Endothelial cell of umbilical vein (primary cell): ENCODE results near the gene RMND1. TPM values are rescaled to one million over a fixed set of nuclear protein-coding genes. Genes with fewer than 3 reads are reported as not detected.

Source experiments
- BruUV-seq: library from RNA; stranded (reverse); fragments of 400-500 nt; replicated peaks from 2 replicates; lab custom pipeline; 2021; lab: Mats Ljungman, UMichigan
- CTCF ChIA-PET: fragments of 300-600, 350-600 bp; sonication (Branson Sonifier 250); formaldehyde crosslinking; loops from one replicate; lab custom pipeline; 2021; ENCODE audit warnings: antibody characterized with exemption, inconsistent platforms; lab: Charles Lee
- POLR2A ChIA-PET: fragments of 300-600, 350-600 bp; sonication (Branson Sonifier 250); formaldehyde crosslinking; loops from one replicate; lab custom pipeline; 2021; ENCODE audit warnings: antibody characterized with exemption, inconsistent platforms; lab: Charles Lee
- DNase-seq: peaks from one replicate; pipeline ENCODE4 v3.0.0-alpha.2; 2011; ENCODE audit warnings: low read depth, low spot score
- FAIRE-seq: peaks from 2 replicates; lab custom pipeline; 2011; peaks lifted over from hg19 to GRCh38; lab: Jason Lieb, UNC
- H2AFZ ChIP-seq: 2 replicates; pipeline ENCODE4 v1.6.0; 2012; ENCODE audit warnings: low read depth, low read length, control low read depth, inconsistent platforms
- H3K27ac ChIP-seq: 2 replicates; pipeline ENCODE4 v1.5.1; 2011; ENCODE audit warnings: low read depth, mild to moderate bottlenecking, control low read depth, low read length, moderate library complexity; ENCODE audit not compliant: insufficient read depth
- H3K27me3 ChIP-seq, 2 experiments: 2 replicates each; pipeline versions ENCODE4 v1.6.0 to v1.6.1; 2011; ENCODE audit warnings: low read length in 2 of 2, mixed read lengths in 1 of 2; ENCODE audit not compliant: control insufficient read depth in 2 of 2, insufficient read depth in 2 of 2
- H3K36me3 ChIP-seq, 2 experiments: 2 replicates in 1 of 2; 3 replicates in 1 of 2; pipeline ENCODE4 v1.5.1; 2011; ENCODE audit warnings: low read length in 2 of 2, mild to moderate bottlenecking in 1 of 2, moderate library complexity in 1 of 2; ENCODE audit not compliant: control insufficient read depth in 2 of 2, insufficient read depth in 2 of 2; ENCODE audit errors: extremely low read depth in 1 of 2
- H3K4me1 ChIP-seq: 3 replicates; pipeline ENCODE4 v1.5.1; 2011; ENCODE audit warnings: mild to moderate bottlenecking, low read length; ENCODE audit not compliant: control insufficient read depth, insufficient read depth; ENCODE audit errors: extremely low read depth
- H3K4me2 ChIP-seq: 2 replicates; pipeline ENCODE4 v1.6.1; 2011; ENCODE audit warnings: low read length, control low read depth, mixed read lengths; ENCODE audit not compliant: insufficient read depth
- H3K4me3 ChIP-seq, 3 experiments: fragments of 200-600 bp in 1 of 3; sonication (generic), shearing (Covaris generic) in 1 of 3; replicated peaks in 1 of 3; 2 replicates each; pipeline ENCODE4 v1.5.1; 2011 to 2016; ENCODE audit warnings: control low read depth in 3 of 3, low read length in 3 of 3, mild to moderate bottlenecking in 2 of 3, inconsistent platforms in 1 of 3, low read depth in 1 of 3, moderate library complexity in 1 of 3; ENCODE audit not compliant: insufficient read depth in 1 of 3
- H3K79me2 ChIP-seq: 2 replicates; pipeline ENCODE4 v1.6.0; 2012; ENCODE audit warnings: low read length, inconsistent platforms; ENCODE audit not compliant: control insufficient read depth, insufficient read depth
- H3K9ac ChIP-seq: replicated peaks from 2 replicates; pipeline ENCODE3; 2011; ENCODE audit warnings: low read length, control low read depth; ENCODE audit not compliant: insufficient read depth; ENCODE audit errors: extremely low read depth
- H3K9me1 ChIP-seq: replicated peaks from 3 replicates; pipeline ENCODE4 v1.6.0; 2011; ENCODE audit warnings: mild to moderate bottlenecking, low read length; ENCODE audit not compliant: control insufficient read depth, insufficient read depth; ENCODE audit errors: extremely low read depth
- H3K9me3 ChIP-seq: replicated peaks from 2 replicates; pipeline ENCODE4 v1.5.1; 2012; ENCODE audit warnings: low read length, inconsistent platforms; ENCODE audit not compliant: control insufficient read depth, insufficient read depth
- H4K20me1 ChIP-seq: replicated peaks from 2 replicates; pipeline ENCODE3; 2011; ENCODE audit warnings: mild to moderate bottlenecking, low read length; ENCODE audit not compliant: control insufficient read depth, insufficient read depth; ENCODE audit errors: extremely low read depth
- FOS ChIP-seq: IDR thresholded peaks from 2 replicates; pipeline ENCODE4 v1.6.1; 2011; ENCODE audit warnings: mild to moderate bottlenecking, low read length, moderate library complexity, borderline replicate concordance; ENCODE audit not compliant: insufficient read depth
- GATA2 ChIP-seq: IDR thresholded peaks from 2 replicates; pipeline ENCODE4 v1.7.0; 2011; ENCODE audit warnings: low read depth, mild to moderate bottlenecking, moderate library complexity, mixed read lengths, low read length; ENCODE audit not compliant: insufficient read length, insufficient read depth
- JUN ChIP-seq: IDR thresholded peaks from 2 replicates; pipeline ENCODE4 v1.6.1; 2011; ENCODE audit warnings: borderline replicate concordance, low read depth; ENCODE audit not compliant: insufficient read length, insufficient read depth
- POLR2A ChIP-seq: IDR thresholded peaks from 2 replicates; pipeline ENCODE4 v1.6.1; 2012; ENCODE audit warnings: low read depth, mild to moderate bottlenecking, control low read depth, low read length
- POLR2AphosphoS5 ChIP-seq: IDR thresholded peaks from 2 replicates; pipeline ENCODE4 v1.6.1; 2012; ENCODE audit warnings: low read depth, mild to moderate bottlenecking, control low read depth, low read length, moderate library complexity; ENCODE audit not compliant: insufficient read depth
- dilution Hi-C: fragments of 300-500 bp; cut with MboI; formaldehyde crosslinking; loops from one replicate; pipeline ENCODE4 v1.15.0; 2019; ENCODE audit warnings: low sequenced_read_pairs; ENCODE audit not compliant: extremely low pct_ligation_motif_present
- intact Hi-C: fragments of 100-400 bp; cut with micrococcal nuclease; formaldehyde crosslinking; loops from one replicate; pipeline ENCODE4 v1.10.0; 2022
- polyA plus RNA-seq, 4 experiments: library from polyadenylated mRNA; depleted of rRNA in 3 of 4; stranded (reverse) in 3 of 4; unstranded in 1 of 4; fragments of >200 nt; gene quantifications; 2 replicates each; pipeline versions ENCODE4 v1.2.1 to v1.2.3, GENCODE V29; 2011 to 2012; ENCODE audit warnings: missing spikeins in 1 of 4
- total RNA-seq: library from RNA; stranded (reverse); gene quantifications from 2 replicates; pipeline ENCODE4 v1.2.3, GENCODE V29; 2021

The RMND1 gene
- total and polyA plus RNA-seq, 2 donors (not counting 3 experiments of a cell fraction or from before 2014, with no cell fraction given) = 6.3 to 21.4 TPM

DNA sequence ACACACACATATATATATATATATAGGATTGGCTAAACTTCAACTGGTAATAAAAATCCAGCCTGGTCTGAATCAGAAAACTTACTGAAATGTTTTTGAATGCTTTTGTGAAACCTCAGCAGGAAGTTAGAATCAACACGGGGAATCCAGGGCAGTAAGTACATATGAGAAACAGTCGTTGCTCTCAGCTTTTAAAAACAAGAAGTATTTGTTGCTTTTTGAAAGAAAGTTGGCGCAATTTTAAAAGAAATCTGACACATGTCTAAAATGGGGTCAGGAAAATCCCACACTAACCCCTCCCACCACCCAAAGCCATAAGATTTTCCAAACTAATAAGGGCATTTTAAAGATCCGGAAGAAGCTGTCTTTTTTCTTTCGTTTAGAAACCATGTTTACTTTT, 30.4 kb upstream of the RMND1 start:
- peak overlapping the region; percentile 47 for H3K9ac ChIP-seq

GRCh38 chr6:151481786-151482185, 29.9 kb upstream of the RMND1 start:
- intact Hi-C loops (loop anchor here (2.0 kb wide), 1 partner anchor 29 kb away; the partner anchor contains the start of gene RMND1), dilution Hi-C loops (no loop called here)
- no peaks in the 10 kb centered on the region for H3K36me3 ChIP-seq
- no peaks in the 10 kb centered on the region for H3K79me2 ChIP-seq
- FAIRE-seq (peak; percentile 52), DNase-seq (peak; percentile 53)
- POLR2A ChIA-PET = interaction anchor here (0.6 kb wide), 2 partner anchors 107 to 210 kb away, joined by 4 to 5 read pairs; no protein-coding TSS in a partner anchor
- BruUV-seq = no TSS peak
- no peaks in the 10 kb centered on the region for H3K27me3 ChIP-seq
- peak overlapping the region; percentile 23 for H2AFZ ChIP-seq
- CTCF ChIA-PET = interaction anchor here (0.6 to 1.5 kb wide), 3 partner anchors 8 to 76 kb away, joined by 4 read pairs; no protein-coding TSS in a partner anchor
- TF ChIP-seq POLR2AphosphoS5 (no peak), JUN (peak; percentile 15), GATA2 (peak; percentile 88), FOS (peak; percentile 43)
- no peaks in the 10 kb centered on the region for H4K20me1 ChIP-seq
- H3K9me1 ChIP-seq = no peaks in the 10 kb centered on the region
- no peaks in the 10 kb centered on the region for H3K9me3 ChIP-seq
- H3K27ac ChIP-seq = no peak overlapping the region
- H3K4me2 ChIP-seq = peak overlapping the region; percentile 52
- H3K4me3 ChIP-seq = no peak overlapping the region
- peaks cover 12% of the 10 kb centered on the region for H3K4me1 ChIP-seq
- H3K9ac ChIP-seq = no peak overlapping the region

More for the DNA sequence above, 30.4 kb upstream of the RMND1 start:
- Histone ChIP-seq H3K9me1 (no peaks in the 10 kb centered on the region), H3K4me1 (peaks cover 12% of the 10 kb centered on the region), H3K4me3 (no peak overlapping the region), H2AFZ (peak overlapping the region; percentile 86), H3K9me3 (no peaks in the 10 kb centered on the region), H3K27me3 (no peaks in the 10 kb centered on the region), H3K27ac (peak overlapping the region; percentile 59), H3K79me2 (no peaks in the 10 kb centered on the region), H4K20me1 (no peaks in the 10 kb centered on the region), H3K36me3 (no peaks in the 10 kb centered on the region), H3K4me2 (peak overlapping the region; percentile 72)
- intact Hi-C loops (loop anchor here (2.0 kb wide), 1 partner anchor 29 kb away; the partner anchor contains the start of gene RMND1), dilution Hi-C loops (no loop called here)
- POLR2A ChIA-PET = interaction anchor here (0.6 kb wide), 1 partner anchor 211 kb away, joined by 5 read pairs; no protein-coding TSS in a partner anchor
- DNase-seq (peak; percentile 73), FAIRE-seq (peak; percentile 47)
- BruUV-seq = no TSS peak
- TF ChIP-seq POLR2A = no peak
- TF ChIP-seq POLR2AphosphoS5 = no peak
- CTCF ChIA-PET = interaction anchor here (0.6 to 1.5 kb wide), 3 partner anchors 7 to 76 kb away, joined by 4 read pairs; no protein-coding TSS in a partner anchor
